Osteoblast (primary cell): ENCODE data around the gene CEND1. TPM values are rescaled to one million over a fixed set of nuclear protein-coding genes. Genes with fewer than 3 reads are reported as not detected.
"Not testable (repeated sequence)": the region's sequence is repeated elsewhere in the genome, so short reads cannot be mapped to it uniquely, and the experiment has no call there.

Source experiments
- DNase-seq: peaks from one replicate; pipeline ENCODE4 v3.0.0; 2011; ENCODE audit warnings: low spot score, mixed read lengths; ENCODE audit not compliant: insufficient read length; ENCODE audit errors: missing footprints
- H2AFZ ChIP-seq: 2 replicates; pipeline ENCODE4 v1.6.0; 2011; ENCODE audit warnings: mild to moderate bottlenecking, low read length
- H3K27ac ChIP-seq: 2 replicates; pipeline ENCODE4 v1.5.1; 2011; ENCODE audit warnings: mild to moderate bottlenecking, low read depth, low read length, moderate library complexity
- H3K27me3 ChIP-seq: 2 replicates; pipeline ENCODE4 v1.6.0; 2012; ENCODE audit warnings: mild to moderate bottlenecking, control low read depth, inconsistent platforms, low read length, moderate library complexity; ENCODE audit not compliant: insufficient read depth
- H3K36me3 ChIP-seq: 2 replicates; pipeline ENCODE4 v1.5.1; 2011; ENCODE audit warnings: mild to moderate bottlenecking, low read length, control low read depth, moderate library complexity; ENCODE audit not compliant: insufficient read depth
- H3K4me1 ChIP-seq: 2 replicates; pipeline ENCODE4 v1.5.1; 2011; ENCODE audit warnings: mild to moderate bottlenecking, low read length, control low read depth, moderate library complexity; ENCODE audit not compliant: insufficient read depth
- H3K4me2 ChIP-seq: 2 replicates; pipeline ENCODE4 v1.6.0; 2011; ENCODE audit warnings: mild to moderate bottlenecking, low read length; ENCODE audit not compliant: insufficient read depth
- H3K4me3 ChIP-seq: fragments of 200-600 bp; sonication (generic); 3 replicates; pipeline ENCODE4 v1.5.1; 2012; ENCODE audit warnings: mild to moderate bottlenecking, low read length, inconsistent platforms; ENCODE audit not compliant: insufficient read depth
- H3K79me2 ChIP-seq: 2 replicates; pipeline ENCODE4 v1.6.0; 2012; ENCODE audit warnings: mild to moderate bottlenecking, low read length, control low read depth, inconsistent platforms; ENCODE audit not compliant: insufficient read depth
- H3K9me3 ChIP-seq: 2 replicates; pipeline ENCODE4 v1.5.1; 2011; ENCODE audit warnings: low read depth, low read length, control low read depth
- H4K20me1 ChIP-seq: 2 replicates; pipeline ENCODE4 v1.6.0; 2012; ENCODE audit warnings: mild to moderate bottlenecking, low read length, control low read depth; ENCODE audit not compliant: insufficient read depth
- total RNA-seq: library from RNA; depleted of rRNA; stranded (reverse); fragments of >200 nt; gene quantifications from 2 replicates; pipeline ENCODE4 v1.2.3, GENCODE V29; 2012
- TF ChIP-seq, protein P1 (sequence below): IDR thresholded peaks from 2 replicates; pipeline ENCODE4 v1.5.1; 2011; ENCODE audit warnings: mild to moderate bottlenecking, low read depth, low read length, moderate library complexity; ENCODE audit errors: extremely low read depth

CEND1 gene
- total RNA-seq, 1 donor, result not detected

DNA sequence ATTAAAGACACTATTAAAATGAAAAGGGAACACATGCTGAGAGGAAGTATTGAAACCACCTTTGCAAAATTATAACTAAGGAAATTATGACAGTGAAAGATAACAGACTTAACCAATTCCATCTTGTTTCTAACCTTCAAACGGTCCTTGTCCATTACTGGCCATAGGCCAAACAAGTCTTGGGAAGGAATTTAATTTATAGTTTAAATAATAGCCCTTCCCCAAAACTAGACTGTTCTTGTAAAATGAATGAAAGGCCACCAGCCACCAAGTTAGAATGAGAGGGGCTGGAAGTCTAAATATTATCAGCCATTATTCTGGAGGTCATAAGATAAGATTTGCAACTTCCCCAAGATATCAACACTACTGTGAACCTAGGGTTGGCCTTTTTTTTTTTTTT, 44.5 kb downstream of the CEND1 start:
- TF ChIP-seq, protein P1, sequence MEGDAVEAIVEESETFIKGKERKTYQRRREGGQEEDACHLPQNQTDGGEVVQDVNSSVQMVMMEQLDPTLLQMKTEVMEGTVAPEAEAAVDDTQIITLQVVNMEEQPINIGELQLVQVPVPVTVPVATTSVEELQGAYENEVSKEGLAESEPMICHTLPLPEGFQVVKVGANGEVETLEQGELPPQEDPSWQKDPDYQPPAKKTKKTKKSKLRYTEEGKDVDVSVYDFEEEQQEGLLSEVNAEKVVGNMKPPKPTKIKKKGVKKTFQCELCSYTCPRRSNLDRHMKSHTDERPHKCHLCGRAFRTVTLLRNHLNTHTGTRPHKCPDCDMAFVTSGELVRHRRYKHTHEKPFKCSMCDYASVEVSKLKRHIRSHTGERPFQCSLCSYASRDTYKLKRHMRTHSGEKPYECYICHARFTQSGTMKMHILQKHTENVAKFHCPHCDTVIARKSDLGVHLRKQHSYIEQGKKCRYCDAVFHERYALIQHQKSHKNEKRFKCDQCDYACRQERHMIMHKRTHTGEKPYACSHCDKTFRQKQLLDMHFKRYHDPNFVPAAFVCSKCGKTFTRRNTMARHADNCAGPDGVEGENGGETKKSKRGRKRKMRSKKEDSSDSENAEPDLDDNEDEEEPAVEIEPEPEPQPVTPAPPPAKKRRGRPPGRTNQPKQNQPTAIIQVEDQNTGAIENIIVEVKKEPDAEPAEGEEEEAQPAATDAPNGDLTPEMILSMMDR, result no peak
- no peaks in the 10 kb centered on the region for H3K36me3 ChIP-seq
- no peak overlapping the region for H3K27ac ChIP-seq
- H4K20me1 ChIP-seq, result peaks cover 12% of the 10 kb centered on the region
- no peak overlapping the region for H3K4me3 ChIP-seq
- no peaks in the 10 kb centered on the region for H3K9me3 ChIP-seq
- peaks cover 32% of the 10 kb centered on the region for H3K79me2 ChIP-seq
- DNase-seq, result peak; percentile 8
- no peak overlapping the region for H3K4me2 ChIP-seq
- H2AFZ ChIP-seq, result no peak overlapping the region
- no peaks in the 10 kb centered on the region for H3K27me3 ChIP-seq
- H3K4me1 ChIP-seq, result peaks cover 25% of the 10 kb centered on the region

DNA sequence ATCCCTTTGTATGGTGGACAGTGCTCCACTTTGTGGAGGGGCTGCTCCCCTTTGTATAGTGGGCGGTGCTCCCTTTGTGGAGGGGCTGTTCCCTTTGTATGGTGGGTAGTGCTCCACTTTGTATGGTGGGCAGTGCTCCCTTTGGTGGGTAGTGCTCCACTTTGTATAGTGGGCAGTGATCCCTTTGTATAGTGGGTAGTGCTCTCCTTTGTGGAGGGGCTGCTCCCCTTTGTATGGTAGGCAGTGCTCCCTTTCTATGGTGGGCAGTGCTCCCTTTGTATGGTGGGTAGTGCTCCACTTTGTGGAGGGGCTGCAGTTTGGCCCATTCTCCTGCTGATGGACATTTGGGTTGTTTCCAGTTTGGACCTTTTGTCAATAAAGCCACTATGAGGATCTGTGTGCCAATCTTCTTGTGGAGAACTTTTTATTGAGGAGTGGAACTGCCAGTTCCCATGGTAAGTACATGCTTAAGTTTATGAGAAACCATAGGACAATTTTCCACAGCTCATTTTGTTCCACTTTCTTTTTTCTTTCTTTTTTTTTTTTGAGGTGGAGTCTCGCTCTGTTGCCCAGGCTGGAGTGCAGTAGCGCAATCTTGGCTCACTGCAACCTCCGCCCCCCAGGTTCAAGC, 47.2 kb downstream of the CEND1 start:
- H3K27me3 ChIP-seq, result peaks cover 5% of the 10 kb centered on the region
- no peak for DNase-seq
- TF ChIP-seq, protein P1, result no peak
- no peaks in the 10 kb centered on the region for H4K20me1 ChIP-seq
- no peak overlapping the region for H2AFZ ChIP-seq
- no peak overlapping the region for H3K4me3 ChIP-seq
- no peaks in the 10 kb centered on the region for H3K9me3 ChIP-seq
- H3K27ac ChIP-seq, result no peak overlapping the region
- no peaks in the 10 kb centered on the region for H3K36me3 ChIP-seq
- H3K79me2 ChIP-seq, result peaks cover 5% of the 10 kb centered on the region
- H3K4me2 ChIP-seq, result no peak overlapping the region
- peaks cover 6% of the 10 kb centered on the region for H3K4me1 ChIP-seq

DNA sequence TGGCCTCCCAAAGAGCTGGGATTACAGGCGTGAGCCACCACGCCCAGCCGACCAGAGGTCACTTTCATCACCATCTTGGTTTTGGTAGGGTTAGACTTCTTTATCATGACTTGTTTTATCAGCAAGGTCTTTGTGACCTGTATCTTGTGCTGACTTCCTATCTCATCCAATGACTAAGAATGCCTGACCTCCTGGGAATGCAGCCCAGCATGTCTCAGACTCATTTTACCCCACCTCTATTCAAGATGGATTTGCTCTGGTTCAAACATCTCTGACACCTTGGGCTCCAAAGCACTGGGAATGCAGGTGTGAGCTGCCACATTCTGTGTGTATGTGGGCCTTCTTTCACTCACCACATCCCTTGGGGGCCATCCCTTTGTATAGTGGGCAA, 47.7 kb downstream of the CEND1 start:
- H2AFZ ChIP-seq, result no peak overlapping the region
- TF ChIP-seq, protein P1, result no peak
- peaks cover 6% of the 10 kb centered on the region for H3K4me1 ChIP-seq
- no peaks in the 10 kb centered on the region for H3K79me2 ChIP-seq
- H3K27me3 ChIP-seq, result peaks cover 10% of the 10 kb centered on the region
- H3K9me3 ChIP-seq, result no peaks in the 10 kb centered on the region
- H4K20me1 ChIP-seq, result no peaks in the 10 kb centered on the region
- no peak overlapping the region for H3K27ac ChIP-seq
- no peak overlapping the region for H3K4me3 ChIP-seq
- H3K4me2 ChIP-seq, result no peak overlapping the region
- DNase-seq, result peak; percentile 6
- H3K36me3 ChIP-seq, result no peaks in the 10 kb centered on the region

DNA sequence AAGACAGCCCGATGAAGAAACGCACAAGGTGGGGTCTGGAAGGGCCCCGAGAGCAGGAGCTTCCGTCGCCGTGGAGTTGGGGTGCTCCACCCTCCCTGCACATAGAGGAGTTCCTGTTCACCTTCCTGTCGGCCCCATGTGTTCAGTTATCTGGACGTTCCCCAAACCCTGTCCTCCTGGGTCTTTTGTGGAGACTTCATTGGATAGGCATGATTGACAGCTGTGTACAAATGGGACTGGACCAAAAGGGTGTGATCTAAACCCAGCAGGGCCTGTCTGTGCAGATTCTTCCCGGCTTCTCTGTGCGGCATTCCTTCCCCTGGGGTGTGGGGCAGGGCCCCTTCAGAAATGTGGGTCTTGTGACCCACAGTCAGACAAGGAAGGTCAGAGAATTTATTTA, 52.0 kb downstream of the CEND1 start:
- not testable (repeated sequence) for DNase-seq, H3K27ac ChIP-seq, H3K36me3 ChIP-seq, H3K79me2 ChIP-seq, H2AFZ ChIP-seq, H3K4me2 ChIP-seq, H3K9me3 ChIP-seq, H3K4me3 ChIP-seq, H4K20me1 ChIP-seq, H3K4me1 ChIP-seq
- peaks cover 15% of the 10 kb centered on the region for H3K27me3 ChIP-seq
